ENCODE data around the gene CERK. TPM values are rescaled to one million over a fixed set of nuclear protein-coding genes. Genes with fewer than 3 reads are reported as not detected.
A peak's percentile ranks its signal among the peaks of the same experiment; 100 is the strongest.

CERK gene
- total and polyA plus RNA-seq, 9 of the 15 experiments (the other 6 are each of a cell fraction or from before 2014, with no cell fraction given), result 1.1 to 14.9 (median 8.7) TPM

- TF ChIP-seq ZNF512 (tag; IDR thresholded peaks at IDR 0.05), result no peak
- no peak for TF ChIP-seq GABPB2 (CRISPR knock-in tag; conservative IDR thresholded peaks at IDR 0.05)
- TF ChIP-seq ZNF311 (CRISPR knock-in tag; IDR thresholded peaks at IDR 0.05), result no peak
- TF ChIP-seq XRCC5 (IDR thresholded peaks at IDR 0.05; ENCODE audit: low read depth, low read length), result no peak
- no peak for TF ChIP-seq NR2F6 (CRISPR knock-in tag; IDR thresholded peaks at IDR 0.05)
- peak; percentile 62 for TF ChIP-seq POLR2G (IDR thresholded peaks at IDR 0.05; ENCODE audit: low read depth, low read length)
- no peak for TF ChIP-seq ATF4 (CRISPR knock-in tag; IDR thresholded peaks at IDR 0.05)
- peak; percentile 46; the same call in 1 of the 2 replicates for TF ChIP-seq MAFF (IDR thresholded peaks at IDR 0.05; ENCODE audit: low read length)
- no peak for TF ChIP-seq ZNF277 (CRISPR knock-in tag; IDR thresholded peaks at IDR 0.05; ENCODE audit: borderline replicate concordance)
- no peak for TF ChIP-seq KLF10 (CRISPR knock-in tag; IDR thresholded peaks at IDR 0.05)
- no peak for TF ChIP-seq HMG20B (CRISPR knock-in tag; IDR thresholded peaks at IDR 0.05)
- no peak for TF ChIP-seq TCF15 (CRISPR knock-in tag; IDR thresholded peaks at IDR 0.05)
- TF ChIP-seq NFIX (CRISPR knock-in tag; IDR thresholded peaks at IDR 0.05; ENCODE audit: low read depth), result no peak
- peak; percentile 20; the same call in 1 of the 2 replicates for TF ChIP-seq ZNF197 (CRISPR knock-in tag; IDR thresholded peaks at IDR 0.05; ENCODE audit: low read depth)
- no peak for TF ChIP-seq NR0B1 (IDR thresholded peaks at IDR 0.05; ENCODE audit: partially characterized antibody)
- peak; percentile 60; the same call in 1 of the 2 replicates for TF ChIP-seq SMARCE1 (IDR thresholded peaks at IDR 0.05)
- TF ChIP-seq ZNF134 (CRISPR knock-in tag; conservative IDR thresholded peaks at IDR 0.05), result no peak
- TF ChIP-seq ADNP (tag; IDR thresholded peaks at IDR 0.05), result no peak
These were observed 16.2 kb upstream of the CERK start (continued) for GRCh38 chr22:46754110-46754799.
